Uterus (tissue), 4 donors: ENCODE results near the gene ARHGAP44. TPM values are rescaled to one million over a fixed set of nuclear protein-coding genes. Genes with fewer than 3 reads are reported as not detected.

Experiments
- DNase-seq, 2 donors: peaks; one replicate each; pipeline ENCODE4 v3.0.0-alpha.2; 2019 to 2020
- H3K27ac ChIP-seq, 2 donors: fragments of 200-600 bp; sonication (generic); 1 replicate in 1 of 2; 2 replicates in 1 of 2; pipeline ENCODE4 v1.5.1; 2016 to 2018
- H3K27me3 ChIP-seq, 2 donors: fragments of 200-600 bp; sonication (generic); one replicate each; pipeline ENCODE4 v1.5.1; 2018 to 2019; ENCODE audit warnings: control low read depth in 1 of 2
- H3K36me3 ChIP-seq, 2 donors: fragments of 200-600 bp; sonication (generic); one replicate each; pipeline ENCODE4 v1.5.1; 2019; ENCODE audit warnings: control low read depth in 1 of 2
- H3K4me1 ChIP-seq, 2 donors: fragments of 200-600 bp; sonication (generic); one replicate each; pipeline ENCODE4 v1.5.1; 2018 to 2019; ENCODE audit warnings: control low read depth in 1 of 2
- H3K4me3 ChIP-seq, 2 donors: fragments of 200-600 bp; sonication (generic); 1 replicate in 1 of 2; 2 replicates in 1 of 2; pipeline ENCODE4 v1.5.1; 2018 to 2019; ENCODE audit warnings: mild to moderate bottlenecking in 1 of 2
- H3K9me3 ChIP-seq, 2 donors: fragments of 200-600 bp; sonication (generic); one replicate each; pipeline ENCODE4 v1.5.1; 2019; ENCODE audit warnings: control low read depth in 1 of 2
- CTCF ChIP-seq, 4 experiments: fragments of 200-600 bp in 2 of 4; fragments of 450-650 bp in 2 of 4; sonication (generic) in 2 of 4; IDR thresholded peaks; one replicate each; pipeline ENCODE4 v1.5.1; 2016 to 2019; ENCODE audit warnings: antibody characterized with exemption in 4 of 4, mild to moderate bottlenecking in 2 of 4, moderate library complexity in 1 of 4
- POLR2A ChIP-seq, 2 donors: fragments of 450-650 bp; IDR thresholded peaks; one replicate each; pipeline ENCODE4 v1.6.1; 2016; ENCODE audit warnings: antibody characterized with exemption in 2 of 2, mild to moderate bottlenecking in 1 of 2, moderate library complexity in 1 of 2
- intact Hi-C: fragments of 100-400 bp; cut with DNase I; formaldehyde crosslinking; loops from one replicate; pipeline ENCODE4 v1.15.1; 2023; ENCODE audit warnings: low total_unique reads
- total RNA-seq, 4 donors: library from RNA; depleted of rRNA in 3 of 4; stranded (reverse); fragments of >200 nt in 3 of 4; gene quantifications; one replicate each; pipeline versions ENCODE4 v1.1.0 to v1.2.4, GENCODE V29; 2014 to 2023
- donor health status: DM: yes; HTN: yes; CAD: no.

ARHGAP44 gene
- total RNA-seq, 4 donors from 2014 or later = 2.6 to 19.1 (median 13.2) TPM

DNA sequence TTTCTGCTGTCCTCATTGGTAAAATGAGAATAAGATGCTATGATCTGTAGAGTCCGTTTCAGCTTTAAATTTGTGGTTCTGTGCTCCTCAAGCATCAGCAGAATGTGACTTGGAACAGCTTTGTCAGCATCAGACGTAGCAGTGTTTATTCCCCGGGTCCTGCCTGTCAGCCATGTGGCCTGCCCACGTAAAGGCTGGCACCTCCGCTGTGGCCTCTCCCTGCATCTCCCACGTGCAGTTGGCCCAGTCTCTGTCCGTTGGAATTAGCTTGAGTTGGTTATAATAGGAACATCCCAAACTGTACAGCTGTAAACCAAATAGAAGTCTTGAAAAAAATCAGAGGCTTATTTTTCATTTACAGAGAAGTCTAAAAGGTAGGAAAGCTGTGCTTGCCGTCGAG is 61.7 kb downstream of the ARHGAP44 start:
- Histone ChIP-seq H3K27ac (no peak overlapping the region), H3K9me3 (no peaks in the 10 kb centered on the region), H3K36me3 (no peaks in the 10 kb centered on the region), H3K4me1 (no peaks in the 10 kb centered on the region), H3K27me3 (no peaks in the 10 kb centered on the region), H3K4me3 (no peak overlapping the region)
- TF ChIP-seq POLR2A (IDR thresholded peaks at IDR 0.05) = no peak
- no peak for DNase-seq
- intact Hi-C loops = no loop called here

DNA sequence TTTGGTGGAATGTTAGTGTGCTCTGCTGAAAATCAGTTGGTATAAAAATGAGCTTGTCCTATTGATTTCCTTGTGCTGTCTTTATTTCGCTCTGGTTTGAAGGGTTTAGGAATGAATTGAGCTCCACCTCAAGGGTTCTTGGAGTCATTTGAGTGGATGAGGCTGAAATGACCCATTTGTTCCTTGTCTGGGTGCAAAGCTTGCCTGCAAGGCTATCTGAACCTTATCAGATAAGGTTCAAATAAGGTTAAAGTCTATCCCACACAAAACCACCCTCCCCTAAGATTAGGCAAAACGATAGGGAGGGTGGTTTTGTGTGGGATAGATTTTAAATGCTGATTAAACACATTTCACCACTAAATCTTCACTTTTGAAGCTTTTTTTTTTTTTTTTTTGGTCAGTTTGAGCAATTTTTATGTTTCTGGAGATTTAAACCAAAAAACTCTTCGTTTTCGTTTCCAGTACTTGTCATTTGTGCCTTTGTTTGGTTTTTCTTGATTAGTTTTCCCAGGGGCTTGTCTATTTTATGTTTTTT is 62.7 kb downstream of the ARHGAP44 start:
- H3K4me1 ChIP-seq = no peaks in the 10 kb centered on the region
- H3K27ac ChIP-seq = no peak overlapping the region
- intact Hi-C loops = no loop called here
- no peak for DNase-seq
- no peaks in the 10 kb centered on the region for H3K36me3 ChIP-seq
- H3K9me3 ChIP-seq = no peaks in the 10 kb centered on the region
- no peak overlapping the region for H3K4me3 ChIP-seq
- no peaks in the 10 kb centered on the region for H3K27me3 ChIP-seq
- no peak for TF ChIP-seq POLR2A (IDR thresholded peaks at IDR 0.05)
- no peak for TF ChIP-seq CTCF (IDR thresholded peaks at IDR 0.05)

DNA sequence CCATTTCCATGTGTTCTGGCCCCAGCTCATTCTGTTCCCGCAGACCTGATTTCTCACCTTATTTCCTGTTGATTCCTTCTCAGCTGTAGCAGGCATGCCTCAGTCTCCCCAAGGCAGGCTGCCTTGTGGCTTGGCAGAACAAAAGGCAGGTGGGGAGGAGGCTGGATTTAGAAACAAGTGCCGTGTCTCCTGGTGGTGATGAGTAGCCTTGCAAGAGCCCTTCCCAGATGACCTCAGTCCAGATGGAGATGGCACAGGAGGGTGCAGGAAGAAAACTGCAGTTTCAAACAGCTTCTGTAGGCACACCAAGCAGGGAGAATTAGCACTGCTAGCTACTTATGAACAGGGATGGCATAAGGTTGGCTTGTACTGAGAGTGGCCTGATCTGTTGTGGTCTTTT is 64.6 kb downstream of the ARHGAP44 start:
- Histone ChIP-seq H3K4me3 (no peak overlapping the region), H3K36me3 (no peaks in the 10 kb centered on the region)
- intact Hi-C loops = no loop called here

DNA sequence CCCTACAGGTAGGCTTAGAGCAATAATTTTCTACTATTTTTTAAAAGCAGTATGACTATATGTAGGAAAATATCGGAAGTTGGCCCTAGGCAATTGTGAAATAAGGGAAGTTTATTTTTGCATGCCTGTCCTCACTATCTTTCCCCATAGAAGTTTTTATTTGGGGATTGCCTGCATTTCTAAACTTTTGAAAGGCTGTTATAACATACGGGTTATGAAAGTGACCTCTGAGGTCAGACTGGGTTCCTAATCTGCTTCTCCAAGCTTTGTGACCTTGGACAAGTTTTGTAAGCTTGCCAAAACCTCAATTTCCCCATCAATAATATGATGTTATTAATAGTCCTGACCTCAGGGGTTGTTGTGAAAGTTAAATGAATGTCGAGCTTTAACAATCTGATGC is 67.1 kb downstream of the ARHGAP44 start:
- TF ChIP-seq CTCF (IDR thresholded peaks at IDR 0.05) (no peak), POLR2A (IDR thresholded peaks at IDR 0.05) (no peak)
- no peaks in the 10 kb centered on the region for H3K9me3 ChIP-seq
- no peak for DNase-seq
- intact Hi-C loops = no loop called here
- H3K4me1 ChIP-seq = no peaks in the 10 kb centered on the region
- H3K4me3 ChIP-seq = no peak overlapping the region
- H3K36me3 ChIP-seq = no peaks in the 10 kb centered on the region
- no peaks in the 10 kb centered on the region for H3K27me3 ChIP-seq
- H3K27ac ChIP-seq = no peak overlapping the region

More for the DNA sequence above, 64.6 kb downstream of the ARHGAP44 start:
- no peaks in the 10 kb centered on the region for H3K4me1 ChIP-seq
- H3K9me3 ChIP-seq = no peaks in the 10 kb centered on the region
- no peak for TF ChIP-seq CTCF (IDR thresholded peaks at IDR 0.05)
- TF ChIP-seq POLR2A (IDR thresholded peaks at IDR 0.05) = no peak
- no peak for DNase-seq
- no peak overlapping the region for H3K27ac ChIP-seq
- H3K27me3 ChIP-seq = no peaks in the 10 kb centered on the region

GRCh38 chr17:12857592-12857991 is 68.3 kb downstream of the ARHGAP44 start:
- Histone ChIP-seq H3K36me3 (no peaks in the 10 kb centered on the region), H3K27ac (no peak overlapping the region), H3K27me3 (no peaks in the 10 kb centered on the region), H3K4me1 (no peaks in the 10 kb centered on the region), H3K4me3 (no peak overlapping the region), H3K9me3 (no peaks in the 10 kb centered on the region)
- TF ChIP-seq CTCF (IDR thresholded peaks at IDR 0.05) (no peak), POLR2A (IDR thresholded peaks at IDR 0.05) (no peak)
- intact Hi-C loops = no loop called here
- DNase-seq = no peak

- H3K36me3 ChIP-seq = no peaks in the 10 kb centered on the region
- intact Hi-C loops = no loop called here
- H3K27me3 ChIP-seq = no peaks in the 10 kb centered on the region
- no peaks in the 10 kb centered on the region for H3K4me1 ChIP-seq
- DNase-seq = no peak
- TF ChIP-seq CTCF (IDR thresholded peaks at IDR 0.05) (no peak), POLR2A (IDR thresholded peaks at IDR 0.05) (no peak)
- no peak overlapping the region for H3K4me3 ChIP-seq
- H3K9me3 ChIP-seq = no peaks in the 10 kb centered on the region
- H3K27ac ChIP-seq = no peak overlapping the region
Observed at GRCh38 chr17:12859520-12859919, 70.2 kb downstream of the ARHGAP44 start.
